GM23248 (cell line): ENCODE results near the gene MELK. TPM values are rescaled to one million over a fixed set of nuclear protein-coding genes. Genes with fewer than 3 reads are reported as not detected.
A peak's percentile ranks its signal among the peaks of the same experiment; 100 is the strongest.
"Not testable (repeated sequence)": the region's sequence is repeated elsewhere in the genome, so short reads cannot be mapped to it uniquely, and the experiment has no call there.

ENCODE experiments used
- DNase-seq: peaks from one replicate; pipeline ENCODE4 v3.0.0-alpha.2; 2015
- H2AFZ ChIP-seq: fragments of 200-600 bp; sonication (generic); 2 replicates; pipeline ENCODE4 v1.6.1; 2016; ENCODE audit warnings: antibody characterized with exemption
- H3F3A ChIP-seq: fragments of 200-600 bp; sonication (generic); 2 replicates; pipeline ENCODE4 v1.6.1; 2016; ENCODE audit warnings: mild to moderate bottlenecking, antibody characterized with exemption, mixed run types; ENCODE audit not compliant: insufficient read depth
- H3K27ac ChIP-seq: fragments of 200-600 bp; sonication (generic); 2 replicates; pipeline ENCODE4 v1.5.1; 2016; ENCODE audit warnings: mild to moderate bottlenecking
- H3K27me3 ChIP-seq: fragments of 200-600 bp; sonication (generic); replicated peaks from 2 replicates; pipeline ENCODE4 v1.6.1; 2016; ENCODE audit warnings: mild to moderate bottlenecking; ENCODE audit not compliant: insufficient read depth
- H3K36me3 ChIP-seq: fragments of 200-600 bp; sonication (generic); 2 replicates; pipeline ENCODE4 v1.6.1; 2016; ENCODE audit warnings: low read depth, mild to moderate bottlenecking
- H3K4me1 ChIP-seq: fragments of 200-600 bp; sonication (generic); 2 replicates; pipeline ENCODE4 v1.6.1; 2016; ENCODE audit warnings: mild to moderate bottlenecking; ENCODE audit not compliant: insufficient read depth
- H3K4me2 ChIP-seq: fragments of 200-600 bp; sonication (generic); one replicate; pipeline ENCODE4 v1.6.1; 2016; ENCODE audit warnings: mild to moderate bottlenecking; ENCODE audit not compliant: unreplicated experiment
- H3K4me3 ChIP-seq: fragments of 200-600 bp; sonication (generic); 2 replicates; pipeline ENCODE4 v1.5.1; 2016; ENCODE audit warnings: mild to moderate bottlenecking
- H3K79me2 ChIP-seq: fragments of 200-600 bp; sonication (generic); 2 replicates; pipeline ENCODE4 v1.6.1; 2016; ENCODE audit warnings: mild to moderate bottlenecking; ENCODE audit not compliant: insufficient read depth
- H3K9ac ChIP-seq: fragments of 200-600 bp; sonication (generic); 2 replicates; pipeline ENCODE4 v1.6.1; 2016; ENCODE audit warnings: mild to moderate bottlenecking
- H3K9me2 ChIP-seq: fragments of 200-600 bp; sonication (generic); 2 replicates; pipeline ENCODE4 v1.6.1; 2016; ENCODE audit warnings: mixed run types, mild to moderate bottlenecking, moderate library complexity; ENCODE audit not compliant: insufficient read depth
- H3K9me3 ChIP-seq: fragments of 200-600 bp; sonication (generic); one replicate; pipeline ENCODE4 v1.6.1; 2017; ENCODE audit warnings: low read depth
- H4K20me1 ChIP-seq: fragments of 200-600 bp; sonication (generic); 2 replicates; pipeline ENCODE4 v1.6.0; 2016; ENCODE audit not compliant: insufficient read depth
- EZH2 ChIP-seq: fragments of 200-600 bp; sonication (generic); IDR thresholded peaks from 2 replicates; pipeline ENCODE4 v1.6.1; 2018; ENCODE audit warnings: antibody characterized with exemption, mild to moderate bottlenecking; ENCODE audit not compliant: insufficient read depth, poor library complexity, severe bottlenecking
- EZH2phosphoT487 ChIP-seq: fragments of 200-600 bp; sonication (generic); IDR thresholded peaks from 2 replicates; pipeline ENCODE4 v1.6.1; 2018; ENCODE audit warnings: antibody characterized with exemption, moderate library complexity, mild to moderate bottlenecking, low read depth; ENCODE audit not compliant: insufficient read depth
- WGBS, 2 experiments: methylation state at CpG; one replicate each; pipeline ENCODE4 v1.1.6; 2015 to 2017; ENCODE audit warnings: low lambda C conversion rate in 2 of 2, low coverage in 1 of 2; ENCODE audit errors: missing lambda C conversion rate in 2 of 2; 5-methylcytosine and 5-hydroxymethylcytosine counted together
- in situ Hi-C: fragments of 300-500 bp; cut with MboI; formaldehyde crosslinking; loops from 2 replicates; pipeline ENCODE4 v1.15.0; 2020
- polyA plus RNA-seq: library from polyadenylated mRNA; unstranded; fragments of >200 nt; fragmentation: Nextera tagmentation; extraction: Ambion mirVana; gene quantifications from 2 replicates; pipeline ENCODE4 v1.2.1, GENCODE V29; 2016
- total RNA-seq: library from RNA; depleted of rRNA; stranded (reverse); fragments of >200 nt; shearing (Covaris generic); gene quantifications from 2 replicates; pipeline ENCODE4 v1.2.3, GENCODE V29; 2014; rRNA removed

Gene MELK
- total RNA-seq (23.2 and 23.3 TPM in 2 replicates), polyA plus RNA-seq (24.5 and 24.7 TPM in 2 replicates)

DNA sequence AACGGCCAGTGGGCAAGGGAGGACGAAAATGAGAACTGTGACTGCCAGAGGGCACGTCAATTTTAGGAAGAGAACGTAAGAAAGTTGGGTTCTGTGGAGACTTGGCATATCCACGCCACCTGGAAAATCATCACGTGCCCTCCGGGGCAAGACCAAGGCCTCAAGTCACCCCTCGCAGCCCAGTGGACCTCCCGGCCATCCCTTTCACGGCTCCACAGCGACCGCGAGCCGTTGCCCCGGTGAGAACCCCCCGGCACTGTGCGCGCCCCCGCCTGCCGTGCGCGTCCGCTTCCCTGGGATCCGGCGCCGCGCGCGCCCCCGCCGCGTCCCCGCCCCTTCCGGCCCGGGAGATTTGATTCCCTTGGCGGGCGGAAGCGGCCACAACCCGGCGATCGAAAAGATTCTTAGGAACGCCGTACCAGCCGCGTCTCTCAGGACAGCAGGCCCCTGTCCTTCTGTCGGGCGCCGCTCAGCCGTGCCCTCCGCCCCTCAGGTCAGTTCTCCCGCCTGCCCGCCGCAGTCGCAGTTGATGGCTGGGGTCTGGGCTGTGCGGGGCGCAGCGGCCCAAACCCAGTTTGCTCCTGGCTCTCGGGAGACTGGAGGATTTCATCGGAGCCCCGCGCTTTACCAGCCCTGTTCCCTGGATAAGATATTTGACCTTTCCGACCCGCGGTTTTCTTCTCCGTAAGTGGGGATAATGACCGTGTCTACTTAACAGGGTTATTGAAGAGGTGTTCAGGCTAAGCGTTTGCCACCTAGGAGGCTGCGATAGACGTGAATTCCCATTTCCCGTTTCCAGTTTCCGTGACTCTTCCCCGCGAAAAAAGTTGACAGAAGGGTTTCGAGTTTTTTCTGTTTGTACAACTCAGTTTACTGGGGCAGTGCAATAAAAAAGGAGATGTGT lies at the start of gene MELK:
Gene MELK (plus strand): TSS at position 381 of the 904 bp plus-strand sequence. CDS start 8,787 bp downstream, outside the sequence.
- Histone ChIP-seq H3K4me1 (peaks cover 25% of the 10 kb centered on the region), H3K27ac (peak within 1 kb of the TSS; percentile 42), H3K79me2 (peaks cover 50% of the 10 kb centered on the region), H3K36me3 (no peaks in the 10 kb centered on the region), H3K9ac (peak within 1 kb of the TSS; percentile 83), H3F3A (peaks cover 28% of the 10 kb centered on the region), H2AFZ (peak within 1 kb of the TSS; percentile 99), H3K4me2 (peak within 1 kb of the TSS; percentile 93), H4K20me1 (no peaks in the 10 kb centered on the region), H3K27me3 (no peaks in the 10 kb centered on the region), H3K9me3 (no peaks in the 10 kb centered on the region), H3K9me2 (no peaks in the 10 kb centered on the region), H3K4me3 (peak within 1 kb of the TSS; percentile 99)
- peak; percentile 91 for DNase-seq
- in situ Hi-C loops, result no loop called here
- 1 to 3% methylated on average over 36 to 72 of the region's 74 CpGs for WGBS, 2 experiments
- TF ChIP-seq EZH2 (no peak), EZH2phosphoT487 (no peak)

DNA sequence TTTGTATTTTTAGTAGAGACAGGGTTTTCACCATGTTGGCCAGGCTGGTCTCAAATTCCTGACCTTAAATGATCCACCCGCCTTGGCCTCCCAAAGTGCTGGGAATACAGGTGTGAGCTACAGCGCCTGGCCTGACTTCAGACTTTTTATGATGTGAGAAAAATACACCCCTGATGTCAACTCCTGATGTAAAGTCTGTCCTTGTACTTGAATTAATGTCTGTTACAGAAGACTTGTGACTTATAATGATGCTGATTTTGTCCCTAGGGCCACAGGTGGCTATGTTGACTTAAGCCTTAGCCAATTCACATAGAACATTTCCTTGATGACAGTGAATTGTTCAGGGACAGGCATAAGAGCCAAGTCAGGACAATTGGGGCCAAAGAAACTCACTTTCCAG lies 42.5 kb upstream of the MELK start:
- Histone ChIP-seq H4K20me1 (no peaks in the 10 kb centered on the region), H3K9me3 (no peaks in the 10 kb centered on the region), H3F3A (no peaks in the 10 kb centered on the region), H3K79me2 (no peaks in the 10 kb centered on the region), H3K27me3 (no peaks in the 10 kb centered on the region), H2AFZ (no peak overlapping the region), H3K9me2 (no peaks in the 10 kb centered on the region), H3K4me3 (no peak overlapping the region), H3K4me1 (no peaks in the 10 kb centered on the region), H3K4me2 (no peak overlapping the region), H3K36me3 (no peaks in the 10 kb centered on the region), H3K9ac (no peak overlapping the region), H3K27ac (no peak overlapping the region)
- DNase-seq, result no peak
- in situ Hi-C loops, result no loop called here
- no peak for TF ChIP-seq EZH2phosphoT487
- no peak for TF ChIP-seq EZH2
- 85 to 93% methylated on average over 2 of the region's 2 CpGs for WGBS, 2 experiments

DNA sequence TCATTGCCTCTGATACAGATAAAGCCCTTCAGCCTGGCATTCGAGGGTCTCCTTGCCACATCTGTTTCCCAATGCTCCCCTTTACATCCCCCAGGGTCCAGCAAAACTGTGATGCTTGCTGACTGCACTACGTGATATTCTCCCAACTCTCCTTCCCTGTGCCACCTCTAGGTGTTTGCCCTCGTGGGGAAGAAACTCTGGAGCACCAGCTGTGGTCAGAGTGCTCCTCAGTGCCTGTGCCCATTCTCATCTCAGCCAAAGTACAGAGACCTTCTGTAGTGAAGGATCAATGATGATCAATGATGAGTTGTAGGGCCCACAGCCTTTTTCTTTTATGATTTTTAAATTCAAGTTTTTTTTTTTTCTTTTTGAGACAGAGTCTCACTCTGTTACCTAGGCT lies 40.3 kb upstream of the MELK start:
- no peaks in the 10 kb centered on the region for H3K27me3 ChIP-seq
- no peaks in the 10 kb centered on the region for H3K79me2 ChIP-seq
- 40% methylated on average over 3 of the region's 3 CpGs for WGBS, 2 experiments
- no peaks in the 10 kb centered on the region for H3K9me2 ChIP-seq
- no peak overlapping the region for H3K9ac ChIP-seq
- DNase-seq, result no peak
- no peaks in the 10 kb centered on the region for H4K20me1 ChIP-seq
- H3K4me1 ChIP-seq, result no peaks in the 10 kb centered on the region
- H2AFZ ChIP-seq, result no peak overlapping the region
- no peaks in the 10 kb centered on the region for H3K36me3 ChIP-seq
- no peaks in the 10 kb centered on the region for H3K9me3 ChIP-seq
- H3K4me2 ChIP-seq, result no peak overlapping the region
- TF ChIP-seq EZH2 (no peak), EZH2phosphoT487 (no peak)
- no peaks in the 10 kb centered on the region for H3F3A ChIP-seq
- in situ Hi-C loops, result no loop called here
- no peak overlapping the region for H3K4me3 ChIP-seq
- H3K27ac ChIP-seq, result no peak overlapping the region

DNA sequence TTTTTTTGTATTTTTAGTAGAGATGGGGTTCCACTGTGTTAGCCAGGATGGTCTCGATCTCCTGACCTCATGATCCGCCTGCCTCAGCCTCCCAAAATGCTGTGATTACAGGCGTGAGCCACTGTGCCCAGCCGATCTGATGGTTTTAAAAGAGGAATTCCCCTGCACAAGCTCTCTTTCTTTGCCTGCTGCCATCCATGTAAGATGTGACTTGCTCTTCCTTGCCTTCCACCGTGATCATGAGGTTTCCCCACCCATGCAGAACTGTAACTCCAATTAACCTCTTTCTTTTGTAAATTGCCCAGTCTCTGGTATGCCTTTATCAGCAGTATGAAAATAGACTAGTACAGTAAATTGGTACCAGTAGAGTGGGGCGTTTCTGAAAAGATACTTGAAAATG lies 39.0 kb upstream of the MELK start:
- DNase-seq, H3F3A ChIP-seq, H3K79me2 ChIP-seq, H3K27me3 ChIP-seq, H3K4me3 ChIP-seq, H4K20me1 ChIP-seq, H3K27ac ChIP-seq, H2AFZ ChIP-seq, H3K9ac ChIP-seq, in situ Hi-C loops, H3K4me2 ChIP-seq, H3K36me3 ChIP-seq, H3K9me2 ChIP-seq, H3K4me1 ChIP-seq, H3K9me3 ChIP-seq: not testable (repeated sequence)
- WGBS, 2 experiments, result 59 to 60% methylated on average over 6 of the region's 6 CpGs

DNA sequence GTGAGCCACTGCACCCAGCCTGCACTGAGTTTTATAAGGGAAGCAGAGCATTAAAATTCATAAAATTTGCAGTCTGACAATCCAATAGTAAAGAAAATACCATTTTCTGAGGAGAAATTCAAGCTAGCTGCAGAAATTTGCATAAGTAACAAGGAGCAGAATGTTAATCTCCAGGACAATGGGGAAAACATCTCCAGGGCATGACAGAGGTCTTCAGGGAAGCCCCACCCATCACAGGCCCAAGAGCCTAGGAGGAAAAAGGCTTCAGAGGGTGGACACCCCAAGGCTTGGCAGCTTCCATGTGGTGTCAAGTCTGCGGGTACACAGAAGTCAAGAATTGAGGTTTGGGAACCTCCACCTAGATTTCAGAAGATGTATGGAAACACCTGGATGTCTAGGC lies 37.6 kb upstream of the MELK start:
- no peaks in the 10 kb centered on the region for H4K20me1 ChIP-seq
- H3K9me3 ChIP-seq, result no peaks in the 10 kb centered on the region
- 63 to 69% methylated on average over 1 of the region's 1 CpG for WGBS, 2 experiments
- H3K4me3 ChIP-seq, result no peak overlapping the region
- H3K4me2 ChIP-seq, result no peak overlapping the region
- H3K9ac ChIP-seq, result no peak overlapping the region
- H3K79me2 ChIP-seq, result no peaks in the 10 kb centered on the region
- H2AFZ ChIP-seq, result no peak overlapping the region
- no peaks in the 10 kb centered on the region for H3K27me3 ChIP-seq
- in situ Hi-C loops, result no loop called here
- TF ChIP-seq EZH2 (no peak), EZH2phosphoT487 (no peak)
- no peak overlapping the region for H3K27ac ChIP-seq
- H3K9me2 ChIP-seq, result no peaks in the 10 kb centered on the region
- H3K4me1 ChIP-seq, result no peaks in the 10 kb centered on the region
- no peaks in the 10 kb centered on the region for H3F3A ChIP-seq
- no peaks in the 10 kb centered on the region for H3K36me3 ChIP-seq
- no peak for DNase-seq
